ENCODE measurements around the gene STEAP2. TPM values are rescaled to one million over a fixed set of nuclear protein-coding genes. Genes with fewer than 3 reads are reported as not detected.

STEAP2 gene
- total RNA-seq, 1 experiment from 2014 or later, result 7.8 TPM

DNA sequence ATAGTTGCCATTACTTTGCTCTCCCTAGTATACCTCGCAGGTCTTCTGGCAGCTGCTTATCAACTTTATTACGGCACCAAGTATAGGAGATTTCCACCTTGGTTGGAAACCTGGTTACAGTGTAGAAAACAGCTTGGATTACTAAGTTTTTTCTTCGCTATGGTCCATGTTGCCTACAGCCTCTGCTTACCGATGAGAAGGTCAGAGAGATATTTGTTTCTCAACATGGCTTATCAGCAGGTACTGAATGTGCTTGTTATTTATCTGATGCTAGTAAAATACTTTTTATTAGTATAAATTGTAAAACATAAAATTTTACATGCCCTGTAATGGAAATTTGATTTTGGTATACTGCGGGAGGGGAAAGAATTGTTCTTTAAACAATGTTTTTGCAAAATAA, 15.7 kb downstream of the STEAP2 start:
- no peak for DNase-seq (ENCODE audit: low read depth)
- in situ Hi-C loops (cut with HindIII; ENCODE audit: low pct_unique_long_range_greater_than_20kb, low sequenced_read_pairs), result no loop called here

DNA sequence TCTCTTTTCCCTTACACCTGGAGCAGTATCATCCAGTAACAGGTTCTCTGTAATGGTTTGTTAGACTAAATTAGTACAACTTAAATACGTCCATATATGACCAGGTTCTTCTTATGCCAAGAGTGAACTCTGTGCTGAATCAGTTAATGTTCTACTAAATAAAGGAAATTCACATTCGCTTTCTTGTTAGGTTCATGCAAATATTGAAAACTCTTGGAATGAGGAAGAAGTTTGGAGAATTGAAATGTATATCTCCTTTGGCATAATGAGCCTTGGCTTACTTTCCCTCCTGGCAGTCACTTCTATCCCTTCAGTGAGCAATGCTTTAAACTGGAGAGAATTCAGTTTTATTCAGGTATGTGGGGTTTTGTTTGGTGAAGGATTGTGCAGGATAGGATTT, 18.1 kb downstream of the STEAP2 start:
- in situ Hi-C loops (cut with HindIII; ENCODE audit: low pct_unique_long_range_greater_than_20kb, low sequenced_read_pairs), result no loop called here
- peak; percentile 12 for DNase-seq (ENCODE audit: low read depth)

- in situ Hi-C loops (cut with HindIII; ENCODE audit: low pct_unique_long_range_greater_than_20kb, low sequenced_read_pairs), result no loop called here
- no peak for DNase-seq (ENCODE audit: low read depth)
Measured at GRCh38 chr7:90230834-90231233, 19.3 kb downstream of the STEAP2 start.

GRCh38 chr7:90231304-90231703, 19.8 kb downstream of the STEAP2 start:
- no peak for DNase-seq (ENCODE audit: low read depth)
- in situ Hi-C loops (cut with HindIII; ENCODE audit: low pct_unique_long_range_greater_than_20kb, low sequenced_read_pairs), result no loop called here

- in situ Hi-C loops (cut with HindIII; ENCODE audit: low pct_unique_long_range_greater_than_20kb, low sequenced_read_pairs), result no loop called here
- DNase-seq (ENCODE audit: low read depth), result no peak
Measured at GRCh38 chr7:90232430-90232829, 20.9 kb downstream of the STEAP2 start.

- in situ Hi-C loops (cut with HindIII; ENCODE audit: low pct_unique_long_range_greater_than_20kb, low sequenced_read_pairs), result no loop called here
- DNase-seq (ENCODE audit: low read depth), result no peak
Measured at GRCh38 chr7:90233569-90233968, 22.0 kb downstream of the STEAP2 start.

DNA sequence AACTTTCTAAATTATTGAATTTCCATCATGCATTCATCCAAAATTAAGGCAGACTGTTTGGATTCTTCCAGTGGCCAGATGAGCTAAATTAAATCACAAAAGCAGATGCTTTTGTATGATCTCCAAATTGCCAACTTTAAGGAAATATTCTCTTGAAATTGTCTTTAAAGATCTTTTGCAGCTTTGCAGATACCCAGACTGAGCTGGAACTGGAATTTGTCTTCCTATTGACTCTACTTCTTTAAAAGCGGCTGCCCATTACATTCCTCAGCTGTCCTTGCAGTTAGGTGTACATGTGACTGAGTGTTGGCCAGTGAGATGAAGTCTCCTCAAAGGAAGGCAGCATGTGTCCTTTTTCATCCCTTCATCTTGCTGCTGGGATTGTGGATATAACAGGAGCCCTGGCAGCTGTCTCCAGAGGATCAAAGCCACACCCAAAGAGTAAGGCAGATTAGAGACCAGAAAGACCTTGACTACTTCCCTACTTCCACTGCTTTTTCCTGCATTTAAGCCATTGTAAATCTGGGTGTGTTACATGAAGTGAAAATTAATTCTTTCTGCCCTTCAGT, 25.3 kb downstream of the STEAP2 start:
- in situ Hi-C loops (cut with HindIII; ENCODE audit: low pct_unique_long_range_greater_than_20kb, low sequenced_read_pairs), result no loop called here
- no peak for DNase-seq (ENCODE audit: low read depth)

DNA sequence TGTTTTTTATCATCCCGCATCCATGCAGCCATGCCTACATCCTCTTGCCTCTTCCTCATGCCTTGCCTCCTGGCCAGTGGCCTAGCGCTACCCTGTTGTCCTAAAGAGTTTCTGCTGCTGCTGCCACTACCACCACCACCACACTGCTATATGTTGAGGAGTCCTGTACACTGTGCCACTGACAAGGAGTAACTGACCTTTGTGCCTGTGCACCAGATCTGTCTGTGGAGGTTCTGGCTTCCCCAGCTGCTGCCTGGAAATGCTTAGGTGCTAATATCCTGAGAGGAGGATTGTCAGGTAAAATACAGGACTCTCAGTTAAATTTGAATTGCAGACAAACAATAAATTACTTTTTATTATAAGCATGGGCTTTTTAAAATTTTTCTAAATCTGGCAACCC, 26.5 kb downstream of the STEAP2 start:
- in situ Hi-C loops (cut with HindIII; ENCODE audit: low pct_unique_long_range_greater_than_20kb, low sequenced_read_pairs), result no loop called here
- no peak for DNase-seq (ENCODE audit: low read depth)

- no peak for DNase-seq (ENCODE audit: low read depth)
- in situ Hi-C loops (cut with HindIII; ENCODE audit: low pct_unique_long_range_greater_than_20kb, low sequenced_read_pairs), result no loop called here
Measured at GRCh38 chr7:90238583-90238982, 27.0 kb downstream of the STEAP2 start.

DNA sequence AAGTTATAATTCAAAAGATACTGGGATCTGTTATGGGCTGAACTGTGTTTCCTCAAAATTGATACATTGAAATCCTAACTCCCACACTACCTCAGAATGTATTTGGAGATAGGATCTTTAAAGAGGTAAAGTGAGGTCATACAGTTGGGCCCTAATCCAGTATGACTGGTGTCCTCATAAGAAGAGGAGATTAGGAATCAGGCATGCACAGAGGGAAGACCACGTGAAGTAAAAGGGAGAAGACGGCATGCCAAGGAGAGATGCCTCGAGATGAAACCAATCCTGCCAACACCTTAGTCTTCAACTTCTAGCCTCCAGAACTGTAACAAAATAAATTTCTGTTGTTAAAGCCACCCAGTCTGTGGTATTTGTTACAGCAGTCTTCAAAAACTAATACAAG, 27.5 kb downstream of the STEAP2 start:
- DNase-seq (ENCODE audit: low read depth), result no peak
- in situ Hi-C loops (cut with HindIII; ENCODE audit: low pct_unique_long_range_greater_than_20kb, low sequenced_read_pairs), result no loop called here

DNA sequence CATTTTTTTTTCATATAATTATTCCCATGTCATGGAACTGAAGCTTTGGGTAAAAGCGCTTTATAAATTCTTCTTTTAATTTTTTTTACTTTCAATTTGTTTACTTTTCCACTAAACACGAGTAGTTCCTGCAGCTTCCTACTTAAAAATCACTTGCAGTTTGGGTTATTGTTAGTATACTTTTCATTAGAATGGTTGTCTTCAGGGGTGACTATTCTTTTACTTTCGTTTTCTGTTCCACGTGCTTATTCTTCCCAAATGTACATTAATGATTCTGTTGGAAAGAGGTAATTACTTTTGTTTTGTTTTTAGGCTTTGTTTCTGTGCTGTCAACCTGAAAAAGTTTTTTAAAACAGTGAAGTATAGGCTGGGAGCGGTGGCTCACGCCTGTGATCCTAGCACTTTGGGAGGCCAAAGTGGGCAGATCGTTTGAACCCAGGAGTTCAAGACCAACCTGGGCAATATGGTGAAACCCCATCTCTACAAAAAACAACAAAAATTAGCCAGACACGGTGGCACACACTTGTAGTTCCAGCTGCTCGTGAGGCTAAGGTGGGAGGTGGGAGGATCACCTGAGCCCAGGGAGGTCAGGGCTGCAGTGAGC, 28.2 kb downstream of the STEAP2 start:
- DNase-seq (ENCODE audit: low read depth), result no peak
- in situ Hi-C loops (cut with HindIII; ENCODE audit: low pct_unique_long_range_greater_than_20kb, low sequenced_read_pairs), result no loop called here

DNA sequence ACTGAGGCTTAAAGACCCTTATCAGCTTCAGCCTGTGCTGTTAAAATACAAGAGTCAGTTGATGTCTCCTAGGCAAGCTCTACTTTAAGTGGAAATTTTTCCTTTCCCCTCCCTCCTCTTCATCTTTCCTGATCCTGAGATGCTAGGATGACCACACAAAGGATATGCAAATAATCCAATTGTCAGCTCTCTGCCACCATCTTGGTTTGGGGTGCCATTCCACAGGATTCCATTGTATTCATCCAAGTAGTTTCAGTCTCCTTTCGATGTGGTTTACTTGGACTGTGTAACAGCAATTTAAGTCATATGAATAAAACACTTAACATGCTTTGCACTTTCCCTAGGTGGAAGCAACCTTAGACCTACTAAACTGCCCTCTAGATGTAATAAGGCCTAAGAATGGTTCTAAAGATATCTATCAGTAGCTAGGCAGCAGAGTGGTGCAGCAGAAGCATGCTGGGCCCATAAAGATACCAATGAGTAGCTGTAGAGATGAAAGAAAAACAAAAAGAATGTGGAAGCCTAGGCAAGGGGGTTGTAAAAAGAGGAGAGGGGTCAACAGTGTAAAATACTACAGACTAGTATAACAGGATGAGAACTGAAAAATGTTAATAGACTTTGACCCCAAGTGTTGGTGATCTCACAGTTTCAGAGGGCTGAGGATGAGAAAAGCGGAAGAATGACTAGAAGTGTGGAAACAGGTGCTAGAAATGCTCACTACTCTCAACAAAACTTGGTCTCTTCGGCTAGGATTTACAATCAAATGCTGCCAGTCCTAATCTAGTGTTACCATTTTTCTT, 31.0 kb downstream of the STEAP2 start:
- in situ Hi-C loops (cut with HindIII; ENCODE audit: low pct_unique_long_range_greater_than_20kb, low sequenced_read_pairs), result no loop called here
- DNase-seq (ENCODE audit: low read depth), result no peak

DNA sequence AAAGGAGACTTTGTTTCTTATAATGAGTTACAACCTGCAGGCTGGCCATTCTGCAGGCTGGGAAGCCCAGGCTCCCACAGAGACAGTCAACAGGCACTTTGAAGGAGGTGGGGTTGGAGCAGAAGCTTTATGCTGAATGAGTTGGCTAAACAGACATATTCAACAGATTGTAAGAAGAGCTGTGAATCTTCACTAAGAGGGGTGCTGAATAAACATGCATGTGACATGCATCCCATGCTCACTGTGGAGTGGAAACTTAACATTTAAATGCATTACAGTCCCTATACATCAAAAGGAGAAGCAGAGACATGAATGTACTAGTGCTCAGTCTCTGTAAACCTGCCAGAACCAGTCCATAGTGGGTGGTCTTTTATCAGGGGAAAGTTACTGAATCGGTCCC, 32.0 kb downstream of the STEAP2 start:
- no peak for DNase-seq (ENCODE audit: low read depth)
- in situ Hi-C loops (cut with HindIII; ENCODE audit: low pct_unique_long_range_greater_than_20kb, low sequenced_read_pairs), result no loop called here

GRCh38 chr7:90244565-90244908, 33.0 kb downstream of the STEAP2 start:
- no peak for DNase-seq (ENCODE audit: low read depth)
- in situ Hi-C loops (cut with HindIII; ENCODE audit: low pct_unique_long_range_greater_than_20kb, low sequenced_read_pairs), result no loop called here

DNA sequence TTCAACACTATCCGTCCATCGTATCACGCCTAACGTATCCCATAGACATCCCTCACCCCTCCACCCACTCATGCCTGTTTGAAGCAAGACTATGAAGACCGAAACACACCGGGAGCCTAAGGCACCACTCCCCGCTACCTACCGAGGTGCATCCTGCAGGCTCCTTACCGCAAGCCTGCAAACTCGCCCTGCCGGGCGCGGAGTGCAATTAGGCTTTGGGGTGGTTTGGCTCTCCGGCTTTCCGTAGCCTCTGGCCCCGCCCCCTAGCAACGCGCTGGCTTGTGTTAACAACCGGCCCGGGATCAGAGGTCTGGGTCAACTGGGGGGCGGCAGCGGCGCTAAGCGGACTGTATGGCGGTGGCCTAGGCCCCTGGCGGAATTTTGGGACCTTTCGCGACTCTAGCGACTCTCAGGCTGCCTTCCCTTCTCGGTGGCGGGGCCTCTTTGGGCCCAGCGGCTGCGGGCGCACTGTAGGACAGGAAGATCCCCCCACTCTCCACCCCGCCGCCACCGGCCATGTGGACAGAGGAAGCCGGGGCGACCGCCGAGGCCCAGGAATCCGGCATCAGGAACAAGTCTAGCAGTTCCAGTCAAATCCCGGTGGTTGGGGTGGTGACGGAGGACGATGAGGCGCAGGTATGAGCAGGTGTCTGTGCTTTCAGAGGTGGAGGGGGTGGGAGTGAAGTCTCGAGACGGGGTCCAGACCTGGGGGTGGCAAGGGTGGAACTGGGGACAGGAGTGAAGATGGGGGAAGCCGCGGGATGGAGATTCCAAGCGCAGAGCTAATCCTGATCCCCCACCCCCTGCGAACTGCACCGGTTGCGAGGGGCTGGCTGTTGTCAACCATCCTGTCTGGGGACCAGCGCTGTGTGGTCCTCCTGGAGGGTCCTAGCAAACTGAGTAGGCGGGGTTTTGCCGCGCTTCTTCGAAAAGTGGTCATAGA, 33.6 kb downstream of the STEAP2 start, which contains the start of gene CFAP69:
TSS of gene CFAP69 (plus strand) at position 266 of the 943 bp plus-strand sequence. CDS start at position 517, 251 bp downstream.
- peak; percentile 74 for DNase-seq (ENCODE audit: low read depth)
- in situ Hi-C loops (cut with HindIII; ENCODE audit: low pct_unique_long_range_greater_than_20kb, low sequenced_read_pairs), result no loop called here

GRCh38 chr7:90246171-90246570, 34.6 kb downstream of the STEAP2 start:
- in situ Hi-C loops (cut with HindIII; ENCODE audit: low pct_unique_long_range_greater_than_20kb, low sequenced_read_pairs), result no loop called here
- DNase-seq (ENCODE audit: low read depth), result no peak

DNA sequence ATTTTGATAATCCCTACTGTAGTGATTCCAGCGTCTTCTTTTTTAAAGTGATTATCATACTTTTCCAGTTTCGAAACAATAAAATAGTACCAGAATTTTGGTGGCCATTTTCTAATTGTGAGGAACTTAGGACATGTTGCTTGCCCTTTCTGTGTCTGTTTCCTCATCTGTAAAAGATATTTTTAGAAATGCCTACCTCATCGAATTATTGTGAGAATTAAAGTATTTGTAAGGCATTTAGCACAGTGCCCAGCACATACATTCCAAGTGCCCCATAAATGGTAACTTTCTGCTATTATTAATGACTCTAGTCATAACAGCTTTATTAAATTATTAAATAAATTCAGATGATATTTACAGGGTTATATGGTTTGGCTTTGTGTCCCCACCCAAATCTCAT, 37.2 kb downstream of the STEAP2 start:
- in situ Hi-C loops (cut with HindIII; ENCODE audit: low pct_unique_long_range_greater_than_20kb, low sequenced_read_pairs), result no loop called here
- DNase-seq (ENCODE audit: low read depth), result no peak

GRCh38 chr7:90250601-90251303, 39.2 kb downstream of the STEAP2 start:
- in situ Hi-C loops (cut with HindIII; ENCODE audit: low pct_unique_long_range_greater_than_20kb, low sequenced_read_pairs), result no loop called here
- DNase-seq (ENCODE audit: low read depth), result no peak
